WTC11 (cell line): Measurements from ENCODE around the gene SLC23A2. TPM values are rescaled to one million over a fixed set of nuclear protein-coding genes. Genes with fewer than 3 reads are reported as not detected.

Source experiments
- ATAC-seq: fragments of 200-7000 bp; cut with Tn5 transposase; 2 replicates; pipeline ENCODE4 v1.10.0; 2021; ENCODE audit warnings: mild to moderate bottlenecking, moderate library complexity
- CTCF ChIA-PET: fragments of 300-600 bp; sonication (Branson Sonifier 250); formaldehyde crosslinking; loops from one replicate; lab custom pipeline; 2021; ENCODE audit warnings: antibody characterized with exemption; lab: Charles Lee
- POLR2A ChIA-PET: fragments of 350-600 bp; sonication (Branson Sonifier 250); formaldehyde crosslinking; loops from one replicate; lab custom pipeline; 2021; ENCODE audit warnings: antibody characterized with exemption; lab: Charles Lee
- DNase-seq: peaks from one replicate; pipeline ENCODE4 v3.0.0; 2021; ENCODE audit warnings: low spot score
- H3K27ac Mint-ChIP-seq: 2 replicates; pipeline ENCODE4 v1.8.0; 2021; ENCODE audit warnings: mixed read lengths
- H3K27me3 Mint-ChIP-seq: 2 replicates; pipeline ENCODE4 v1.8.0; 2021; ENCODE audit warnings: low read depth, mild to moderate bottlenecking, moderate library complexity, mixed read lengths
- H3K36me3 Mint-ChIP-seq: 2 replicates; pipeline ENCODE4 v1.8.0; 2021; ENCODE audit warnings: mixed read lengths
- H3K4me1 Mint-ChIP-seq: 2 replicates; pipeline ENCODE4 v1.8.0; 2022; ENCODE audit warnings: mixed read lengths
- H3K4me3 Mint-ChIP-seq: 2 replicates; pipeline ENCODE4 v1.8.0; 2021; ENCODE audit warnings: mild to moderate bottlenecking, moderate library complexity, mixed read lengths
- H3K9me3 Mint-ChIP-seq: 2 replicates; pipeline ENCODE4 v1.8.0; 2021; ENCODE audit warnings: mixed read lengths
- AR ChIP-seq: fragments of 250-450 bp; sonication (Bioruptor Pico); IDR thresholded peaks from 2 replicates; pipeline ENCODE4 v1.9.0; 2021; ENCODE audit warnings: mild to moderate bottlenecking
- ATF1 ChIP-seq: sonication (generic); formaldehyde crosslinking; IDR thresholded peaks from 2 replicates; pipeline ENCODE4 v1.8.1; 2023; ENCODE audit warnings: mild to moderate bottlenecking, moderate library complexity, missing genetic modification reagents
- ATF6 ChIP-seq: sonication (generic); formaldehyde crosslinking; IDR thresholded peaks from 2 replicates; pipeline ENCODE4 v1.8.1; 2023; ENCODE audit warnings: mild to moderate bottlenecking, missing genetic modification reagents
- CTCF ChIP-seq: fragments of 200-600 bp; IDR thresholded peaks from 2 replicates; pipeline ENCODE4 v1.8.0; 2022; ENCODE audit warnings: antibody characterized with exemption
- ESRRA ChIP-seq: sonication (generic); formaldehyde crosslinking; IDR thresholded peaks from 2 replicates; pipeline ENCODE4 v1.8.1; 2022; ENCODE audit warnings: mild to moderate bottlenecking, missing genetic modification reagents, borderline replicate concordance
- FOXK1 ChIP-seq: sonication (generic); formaldehyde crosslinking; IDR thresholded peaks from 2 replicates; pipeline ENCODE4 v1.8.0; 2022; ENCODE audit warnings: mild to moderate bottlenecking, moderate library complexity, missing genetic modification reagents
- FOXP1 ChIP-seq: sonication (generic); formaldehyde crosslinking; IDR thresholded peaks from 2 replicates; pipeline ENCODE4 v1.8.0; 2022; ENCODE audit warnings: missing genetic modification reagents, mild to moderate bottlenecking, moderate library complexity, borderline replicate concordance
- GRHL2 ChIP-seq: fragments of 250-450 bp; sonication (Bioruptor Pico); IDR thresholded peaks from 2 replicates; pipeline ENCODE4 v1.8.0; 2022; ENCODE audit warnings: mild to moderate bottlenecking, moderate library complexity; ENCODE audit not compliant: insufficient replicate concordance, severe bottlenecking
- MLX ChIP-seq: sonication (generic); formaldehyde crosslinking; IDR thresholded peaks from 2 replicates; pipeline ENCODE4 v1.8.1; 2023; ENCODE audit warnings: mild to moderate bottlenecking, missing genetic modification reagents, moderate library complexity
- NR3C1 ChIP-seq: sonication (generic); formaldehyde crosslinking; conservative IDR thresholded peaks from 2 replicates; pipeline ENCODE4 v1.8.1; 2023; ENCODE audit warnings: low read depth, mild to moderate bottlenecking, missing genetic modification reagents
- PREB ChIP-seq: sonication (generic); formaldehyde crosslinking; IDR thresholded peaks from 2 replicates; pipeline ENCODE4 v1.8.1; 2022; ENCODE audit warnings: mild to moderate bottlenecking, missing genetic modification reagents, moderate library complexity, borderline replicate concordance
- SP1 ChIP-seq: sonication (generic); formaldehyde crosslinking; conservative IDR thresholded peaks from 2 replicates; pipeline ENCODE4 v1.8.1; 2022; ENCODE audit warnings: missing genetic modification reagents
- ZBTB21 ChIP-seq: sonication (generic); formaldehyde crosslinking; IDR thresholded peaks from 2 replicates; pipeline ENCODE4 v1.8.1; 2023; ENCODE audit warnings: mild to moderate bottlenecking, missing genetic modification reagents, borderline replicate concordance
- ZNF138 ChIP-seq: sonication (generic); formaldehyde crosslinking; conservative IDR thresholded peaks from 2 replicates; pipeline ENCODE4 v1.8.1; 2022; ENCODE audit warnings: mild to moderate bottlenecking, moderate library complexity, missing genetic modification reagents
- ZNF396 ChIP-seq: fragments of 250-450 bp; sonication (Bioruptor Pico); IDR thresholded peaks from 2 replicates; pipeline ENCODE4 v1.8.0; 2021; ENCODE audit warnings: mild to moderate bottlenecking, moderate library complexity, borderline replicate concordance
- ZNF423 ChIP-seq: fragments of 250-450 bp; sonication (Bioruptor Pico); IDR thresholded peaks from 2 replicates; pipeline ENCODE4 v2.1.2; 2022; ENCODE audit warnings: mild to moderate bottlenecking, moderate library complexity
- ZNF532 ChIP-seq: fragments of 250-450 bp; sonication (Bioruptor Pico); IDR thresholded peaks from 2 replicates; pipeline ENCODE4 v1.9.0; 2021; ENCODE audit warnings: mild to moderate bottlenecking, borderline replicate concordance
- ZNF671 ChIP-seq: fragments of 250-450 bp; sonication (Bioruptor Pico); IDR thresholded peaks from 2 replicates; pipeline ENCODE4 v1.8.0; 2021; ENCODE audit warnings: mild to moderate bottlenecking
- total RNA-seq: library from RNA; stranded (reverse); gene quantifications from 3 replicates; pipeline ENCODE4 v1.2.3, GENCODE V29; 2021

The SLC23A2 gene
- total RNA-seq, 1 experiment from 2014 or later: 14.5 TPM

GRCh38 chr20:4950437-4950836, 50.9 kb downstream of the SLC23A2 start:
- no peak overlapping the region for H3K4me3 Mint-ChIP-seq
- no peak for TF ChIP-seq GRHL2
- no peak for TF ChIP-seq FOXK1
- no peak for TF ChIP-seq AR (CRISPR knock-in tag)
- no peak for TF ChIP-seq ZNF671 (CRISPR knock-in tag)
- TF ChIP-seq ZNF532: no peak
- TF ChIP-seq ZNF423: no peak
- TF ChIP-seq ZBTB21 (CRISPR knock-in tag): no peak
- ATAC-seq: no peak
- H3K36me3 Mint-ChIP-seq: peaks cover 5% of the 10 kb centered on the region
- POLR2A ChIA-PET: no interaction called here
- H3K9me3 Mint-ChIP-seq: no peaks in the 10 kb centered on the region
- CTCF ChIA-PET: interaction anchor here (1.4 kb wide), 1 partner anchor 16 kb away, joined by 7 read pairs; no protein-coding TSS in a partner anchor
- DNase-seq: no peak
- H3K27me3 Mint-ChIP-seq: no peaks in the 10 kb centered on the region
- H3K27ac Mint-ChIP-seq: no peak overlapping the region
- H3K4me1 Mint-ChIP-seq: peaks cover 31% of the 10 kb centered on the region

- TF ChIP-seq CTCF (peak; percentile 44), ZNF138 (no peak), NR3C1 (CRISPR knock-in tag) (no peak)
- TF ChIP-seq, all 79 proteins: peak for 1
- ChIA-PET CTCF (interaction anchor here (0.5 to 1.4 kb wide), 2 partner anchors 15 to 82 kb away, joined by 6 to 7 read pairs; no protein-coding TSS in a partner anchor), POLR2A (no interaction called here)
- Mint-ChIP-seq H3K27ac (peak overlapping the region; percentile 15), H3K9me3 (no peaks in the 10 kb centered on the region), H3K36me3 (peaks cover 5% of the 10 kb centered on the region), H3K27me3 (no peaks in the 10 kb centered on the region), H3K4me3 (no peak overlapping the region), H3K4me1 (peaks cover 36% of the 10 kb centered on the region)
- ATAC-seq (peak; percentile 72), DNase-seq (no peak)
These were observed 51.5 kb downstream of the SLC23A2 start for GRCh38 chr20:4949833-4950178.

GRCh38 chr20:4947817-4948559, 53.3 kb downstream of the SLC23A2 start:
- ChIA-PET POLR2A (no interaction called here), CTCF (interaction anchor here (0.6 to 2.4 kb wide), 7 partner anchors 8 to 111 kb away, joined by 3 to 9 read pairs (median 4); no protein-coding TSS in a partner anchor)
- ATAC-seq: peak; percentile 57
- Mint-ChIP-seq H3K4me1 (peaks cover 36% of the 10 kb centered on the region), H3K9me3 (no peaks in the 10 kb centered on the region), H3K4me3 (no peak overlapping the region), H3K27ac (peak overlapping the region; percentile 13; the same call in 1 of the 2 replicates), H3K27me3 (no peaks in the 10 kb centered on the region), H3K36me3 (peaks cover 5% of the 10 kb centered on the region)
- no peak for DNase-seq
- TF ChIP-seq FOXP1 (CRISPR knock-in tag): no peak
- no peak for TF ChIP-seq ZNF396 (CRISPR knock-in tag)
- TF ChIP-seq PREB (CRISPR knock-in tag): no peak
- no peak for TF ChIP-seq ESRRA (CRISPR knock-in tag)
- TF ChIP-seq ATF6 (CRISPR knock-in tag): no peak
- no peak for TF ChIP-seq SP1
- TF ChIP-seq ATF1 (CRISPR knock-in tag): no peak
- no peak for TF ChIP-seq MLX (CRISPR knock-in tag)
